H4 (cell line): ENCODE measurements around the gene USP3. TPM values are rescaled to one million over a fixed set of nuclear protein-coding genes. Genes with fewer than 3 reads are reported as not detected.
A peak's percentile ranks its signal among the peaks of the same experiment; 100 is the strongest.

Experiments used
- DNase-seq: peaks from one replicate; pipeline ENCODE4 v3.0.0-alpha.2; 2015; ENCODE audit warnings: low spot score
- total RNA-seq: library from RNA; depleted of rRNA; stranded (reverse); fragments of >200 nt; shearing (Covaris generic); gene quantifications from 2 replicates; pipeline ENCODE4 v1.2.3, GENCODE V29; 2014; rRNA removed

USP3 gene, protein sequence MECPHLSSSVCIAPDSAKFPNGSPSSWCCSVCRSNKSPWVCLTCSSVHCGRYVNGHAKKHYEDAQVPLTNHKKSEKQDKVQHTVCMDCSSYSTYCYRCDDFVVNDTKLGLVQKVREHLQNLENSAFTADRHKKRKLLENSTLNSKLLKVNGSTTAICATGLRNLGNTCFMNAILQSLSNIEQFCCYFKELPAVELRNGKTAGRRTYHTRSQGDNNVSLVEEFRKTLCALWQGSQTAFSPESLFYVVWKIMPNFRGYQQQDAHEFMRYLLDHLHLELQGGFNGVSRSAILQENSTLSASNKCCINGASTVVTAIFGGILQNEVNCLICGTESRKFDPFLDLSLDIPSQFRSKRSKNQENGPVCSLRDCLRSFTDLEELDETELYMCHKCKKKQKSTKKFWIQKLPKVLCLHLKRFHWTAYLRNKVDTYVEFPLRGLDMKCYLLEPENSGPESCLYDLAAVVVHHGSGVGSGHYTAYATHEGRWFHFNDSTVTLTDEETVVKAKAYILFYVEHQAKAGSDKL
- 31.0 and 48.3 TPM in 2 replicates for total RNA-seq

DNA sequence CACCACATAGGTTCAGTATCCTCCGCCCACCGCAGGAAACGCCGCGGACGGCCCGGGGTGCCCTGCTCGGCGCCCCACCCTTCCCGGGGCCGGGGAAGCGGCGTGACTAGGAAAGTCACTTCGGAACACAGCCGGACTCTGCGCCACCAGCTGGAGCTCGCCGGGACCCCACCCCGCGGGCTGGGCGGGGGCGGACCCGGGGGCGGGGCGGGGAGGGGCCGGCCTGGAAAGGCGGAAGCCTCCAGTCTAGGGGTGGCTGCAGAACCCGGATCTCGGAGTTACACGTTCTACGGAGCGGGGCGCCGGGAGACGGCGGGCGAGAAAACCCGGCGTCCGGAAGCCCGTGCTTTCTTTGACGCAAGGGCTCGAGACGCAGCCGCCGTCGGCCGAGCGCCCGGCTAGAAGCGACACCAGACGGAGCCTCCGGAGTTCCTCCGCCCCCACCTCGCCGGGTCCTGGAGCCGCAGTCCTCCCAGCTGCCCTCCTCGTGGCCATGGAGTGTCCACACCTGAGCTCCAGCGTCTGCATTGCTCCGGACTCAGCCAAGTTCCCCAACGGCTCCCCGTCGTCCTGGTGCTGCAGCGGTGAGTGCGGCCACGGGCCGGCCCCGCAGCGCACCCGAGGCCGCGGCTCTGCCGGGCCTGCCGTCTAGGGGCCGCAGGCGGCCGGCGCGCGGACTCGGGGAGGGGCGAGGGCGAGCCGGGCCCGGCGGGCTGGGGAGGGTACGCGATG is at the start of gene USP3:
Gene USP3, plus strand, starts transcription at position 347 of the 732 bp plus-strand sequence. Its CDS starts 147 bp downstream, at position 494.
- DNase-seq: peak; percentile 83

- no peak for DNase-seq
Measured at GRCh38 chr15:63456258-63456657, 48.1 kb upstream of the USP3 start.

DNA sequence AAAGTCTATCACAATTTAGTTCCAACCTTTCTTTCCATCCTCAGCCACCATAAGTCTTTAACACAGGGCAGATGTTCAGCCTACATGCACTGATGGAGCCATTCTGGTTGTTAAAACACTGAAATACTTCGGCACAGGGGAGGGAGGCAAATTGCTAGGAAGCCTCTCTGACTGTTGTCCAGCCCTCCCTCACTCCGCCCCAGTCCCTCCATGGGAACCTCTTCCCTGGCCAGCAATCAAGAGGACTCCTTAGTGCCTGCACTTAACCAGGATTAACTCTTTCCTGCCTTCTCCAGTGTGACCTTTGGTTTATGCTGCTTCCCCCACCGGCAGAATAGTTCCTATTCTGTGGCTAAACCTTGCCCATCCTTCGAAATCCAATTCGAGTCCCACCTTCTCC is 47.0 kb upstream of the USP3 start:
- no peak for DNase-seq

DNA sequence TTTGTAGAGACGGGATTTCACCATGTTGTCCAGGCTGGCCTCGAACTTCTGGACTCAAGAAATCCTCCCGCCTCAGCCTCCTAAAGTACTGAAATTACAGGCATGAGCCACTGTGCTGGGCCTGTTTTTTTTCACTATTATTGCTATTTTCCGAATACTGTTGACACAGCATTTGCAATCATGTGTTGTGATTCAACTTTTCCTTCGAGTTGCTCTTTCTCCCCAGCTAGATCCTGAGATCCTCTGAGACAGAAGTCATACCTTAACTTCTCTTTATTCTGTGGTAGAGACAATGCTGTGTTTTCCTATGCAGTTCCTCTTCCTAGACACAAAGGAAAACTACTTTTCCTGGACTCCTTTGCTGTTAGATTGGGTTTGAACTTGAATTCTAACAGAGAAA is 46.4 kb upstream of the USP3 start:
- DNase-seq: no peak

GRCh38 chr15:63458794-63459395 is 45.5 kb upstream of the USP3 start:
- DNase-seq: no peak

GRCh38 chr15:63460210-63461155 is 43.9 kb upstream of the USP3 start:
- no peak for DNase-seq

DNA sequence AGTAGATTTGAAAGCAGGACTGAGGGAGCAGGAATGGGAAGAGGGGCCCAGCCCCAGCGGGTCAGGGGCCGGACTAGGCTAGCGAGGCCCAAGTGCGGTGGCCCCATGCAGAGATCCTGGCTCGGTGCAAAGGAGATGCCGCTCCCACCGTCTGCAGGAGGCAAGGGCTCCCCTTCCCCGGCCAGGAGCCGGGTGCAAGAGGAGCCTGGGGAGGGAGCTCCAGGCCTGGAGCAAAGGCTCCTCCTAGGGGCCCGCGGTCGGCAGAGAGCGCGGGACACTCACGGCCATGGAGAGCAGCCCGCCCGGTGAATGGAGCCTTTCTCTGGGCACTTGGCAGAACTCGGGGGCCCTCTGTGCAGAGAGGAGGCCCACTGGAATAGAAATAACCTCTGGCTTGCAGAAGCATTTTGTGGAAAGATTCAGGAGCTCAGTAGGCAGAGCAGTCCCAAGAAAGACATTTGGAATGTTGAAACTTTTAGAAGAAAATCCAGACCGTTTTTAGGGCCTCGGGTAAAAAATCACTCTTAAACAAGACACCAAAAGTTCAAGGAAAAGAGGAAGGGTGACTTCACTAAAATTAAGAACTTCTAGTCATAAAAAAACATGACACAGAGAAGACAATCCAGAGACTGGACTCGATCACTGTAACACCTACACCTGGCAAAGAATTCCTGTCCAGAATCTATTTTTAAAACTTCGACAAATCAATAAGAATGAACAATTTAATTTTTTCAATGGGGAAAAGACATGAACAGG is 43.0 kb upstream of the USP3 start:
- no peak for DNase-seq

GRCh38 chr15:63462088-63462487 is 42.3 kb upstream of the USP3 start:
- DNase-seq: peak; percentile 41

- no peak for DNase-seq
Measured at GRCh38 chr15:63463036-63463435, 41.4 kb upstream of the USP3 start.

GRCh38 chr15:63463793-63464192 is 40.6 kb upstream of the USP3 start:
- DNase-seq: no peak

- peak; percentile 69 for DNase-seq
Measured at GRCh38 chr15:63465104-63465503, 39.3 kb upstream of the USP3 start.

DNA sequence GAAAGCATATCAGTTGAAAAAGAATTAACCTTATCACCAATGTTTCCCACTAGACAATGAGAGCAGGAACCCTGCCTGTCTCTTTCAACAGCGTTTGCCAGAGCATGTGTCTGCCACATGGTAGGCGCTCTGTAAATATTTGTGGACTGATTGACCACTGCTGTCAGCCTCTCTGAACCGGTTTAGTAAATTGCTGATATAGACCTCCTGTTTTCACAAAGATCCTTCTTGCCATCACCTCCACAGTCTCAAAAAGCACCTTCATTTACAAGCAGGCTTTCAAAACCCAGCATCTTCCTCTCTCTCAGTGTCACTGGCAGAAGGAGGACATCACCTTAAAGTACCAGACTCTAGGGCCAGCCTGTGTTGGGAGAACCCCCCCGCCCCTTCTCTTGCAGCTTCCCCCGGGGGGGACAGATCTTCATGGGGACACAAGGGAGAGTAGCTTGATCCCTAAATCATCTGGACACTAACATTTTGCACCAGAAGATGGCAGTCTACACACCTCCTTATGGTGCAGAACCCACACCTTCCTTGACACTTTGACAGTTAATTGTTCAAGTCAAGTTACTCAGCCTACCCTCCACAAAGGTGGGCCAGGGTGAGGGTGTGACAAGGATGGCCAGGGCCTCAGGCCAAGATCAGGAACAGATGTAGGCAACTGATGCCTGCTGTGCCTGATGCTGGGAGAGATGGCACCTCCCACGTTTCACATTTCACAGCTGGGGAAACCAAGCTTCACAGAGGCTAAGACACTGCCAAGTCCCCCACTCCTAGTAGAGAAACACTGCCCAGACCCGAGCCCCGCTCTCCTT is 37.8 kb upstream of the USP3 start:
- peak; percentile 61 for DNase-seq

GRCh38 chr15:63469190-63469589 is 35.2 kb upstream of the USP3 start:
- DNase-seq: no peak

DNA sequence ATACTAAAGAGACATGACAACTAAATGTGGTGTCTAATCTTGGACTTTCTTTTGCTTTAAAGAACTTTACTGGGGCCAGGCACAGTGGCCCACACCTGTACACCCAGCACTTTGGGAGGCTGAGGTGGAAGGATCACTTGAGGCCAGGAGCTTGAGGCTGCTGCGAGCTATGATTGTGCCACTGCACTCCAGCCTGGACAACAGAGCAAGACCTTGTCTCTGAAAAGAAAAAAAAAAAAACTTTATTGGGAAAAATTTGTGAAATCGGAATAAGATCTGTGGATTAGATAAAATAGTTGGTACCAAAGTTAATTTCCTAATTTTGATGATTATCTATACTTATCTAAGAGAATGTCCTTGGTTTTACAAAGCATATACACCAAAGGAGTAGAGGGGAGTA is 34.4 kb upstream of the USP3 start:
- no peak for DNase-seq

GRCh38 chr15:63473007-63473748 is 31.2 kb upstream of the USP3 start:
- no peak for DNase-seq

- DNase-seq: no peak
Measured at GRCh38 chr15:63473749-63473998, 30.7 kb upstream of the USP3 start.

- DNase-seq: peak; percentile 68
Measured at GRCh38 chr15:63473999-63474809, 30.2 kb upstream of the USP3 start.

DNA sequence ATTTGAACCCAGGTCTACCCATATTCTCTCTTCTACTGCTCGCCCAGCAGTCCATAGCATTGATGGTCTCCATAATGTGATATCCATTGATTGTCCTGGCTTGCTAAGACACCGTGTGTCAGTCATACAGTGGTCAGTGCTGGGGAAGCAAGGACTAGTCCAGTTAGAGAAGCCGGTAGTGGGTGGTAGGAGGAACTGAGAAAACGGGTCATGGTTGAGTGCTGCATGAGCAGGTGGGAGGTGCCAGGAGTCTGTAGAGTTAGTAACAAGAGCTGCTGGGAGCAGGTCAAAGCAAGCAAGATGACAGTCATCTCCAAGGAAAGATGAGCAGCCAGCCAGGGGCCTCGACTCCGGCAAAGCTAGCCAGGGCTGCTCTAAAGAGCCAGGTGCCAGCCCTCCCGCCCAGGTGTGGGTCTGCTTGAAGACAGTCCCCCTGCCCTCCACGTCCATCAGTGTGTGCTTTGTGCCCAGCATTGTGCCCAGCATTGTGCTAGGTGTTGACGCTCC is 29.5 kb upstream of the USP3 start:
- DNase-seq: no peak
